ENCODE results near the gene DVL2. TPM values are rescaled to one million over a fixed set of nuclear protein-coding genes. Genes with fewer than 3 reads are reported as not detected.

DVL2 gene
- total and polyA plus RNA-seq, 2 of the 13 experiments (the other 11 are each of a cell fraction or from before 2014, with no cell fraction given), result 5.7 to 38.2 TPM

DNA sequence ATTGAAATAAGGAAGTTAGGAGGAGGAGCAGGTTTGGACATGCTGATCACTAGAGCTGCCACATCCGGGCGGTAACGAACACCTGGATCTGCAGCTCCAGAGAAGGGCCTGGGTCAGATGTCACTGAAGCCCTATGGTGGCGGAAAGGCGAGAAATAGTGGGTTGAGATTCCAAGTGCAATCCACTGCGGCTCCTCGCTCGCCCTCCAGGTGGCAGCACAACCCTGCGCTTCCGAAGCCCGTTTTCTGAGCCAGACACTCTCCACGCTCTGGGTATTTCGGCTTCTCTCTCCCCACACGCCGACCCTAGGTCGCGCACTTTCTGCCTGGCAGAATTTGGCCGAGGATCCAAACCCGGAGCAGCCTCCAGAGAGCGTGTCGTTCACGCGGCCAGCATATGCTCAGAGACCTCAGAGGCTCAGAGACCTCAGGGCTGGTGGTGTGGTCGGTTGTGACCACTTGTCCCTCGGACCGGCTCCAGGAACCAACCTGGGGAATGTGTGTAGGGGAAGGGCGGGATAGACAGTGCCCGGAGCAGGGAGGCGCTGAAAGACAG is 46.3 kb upstream of the DVL2 start (continued):
- TF ChIP-seq, protein P1, sequence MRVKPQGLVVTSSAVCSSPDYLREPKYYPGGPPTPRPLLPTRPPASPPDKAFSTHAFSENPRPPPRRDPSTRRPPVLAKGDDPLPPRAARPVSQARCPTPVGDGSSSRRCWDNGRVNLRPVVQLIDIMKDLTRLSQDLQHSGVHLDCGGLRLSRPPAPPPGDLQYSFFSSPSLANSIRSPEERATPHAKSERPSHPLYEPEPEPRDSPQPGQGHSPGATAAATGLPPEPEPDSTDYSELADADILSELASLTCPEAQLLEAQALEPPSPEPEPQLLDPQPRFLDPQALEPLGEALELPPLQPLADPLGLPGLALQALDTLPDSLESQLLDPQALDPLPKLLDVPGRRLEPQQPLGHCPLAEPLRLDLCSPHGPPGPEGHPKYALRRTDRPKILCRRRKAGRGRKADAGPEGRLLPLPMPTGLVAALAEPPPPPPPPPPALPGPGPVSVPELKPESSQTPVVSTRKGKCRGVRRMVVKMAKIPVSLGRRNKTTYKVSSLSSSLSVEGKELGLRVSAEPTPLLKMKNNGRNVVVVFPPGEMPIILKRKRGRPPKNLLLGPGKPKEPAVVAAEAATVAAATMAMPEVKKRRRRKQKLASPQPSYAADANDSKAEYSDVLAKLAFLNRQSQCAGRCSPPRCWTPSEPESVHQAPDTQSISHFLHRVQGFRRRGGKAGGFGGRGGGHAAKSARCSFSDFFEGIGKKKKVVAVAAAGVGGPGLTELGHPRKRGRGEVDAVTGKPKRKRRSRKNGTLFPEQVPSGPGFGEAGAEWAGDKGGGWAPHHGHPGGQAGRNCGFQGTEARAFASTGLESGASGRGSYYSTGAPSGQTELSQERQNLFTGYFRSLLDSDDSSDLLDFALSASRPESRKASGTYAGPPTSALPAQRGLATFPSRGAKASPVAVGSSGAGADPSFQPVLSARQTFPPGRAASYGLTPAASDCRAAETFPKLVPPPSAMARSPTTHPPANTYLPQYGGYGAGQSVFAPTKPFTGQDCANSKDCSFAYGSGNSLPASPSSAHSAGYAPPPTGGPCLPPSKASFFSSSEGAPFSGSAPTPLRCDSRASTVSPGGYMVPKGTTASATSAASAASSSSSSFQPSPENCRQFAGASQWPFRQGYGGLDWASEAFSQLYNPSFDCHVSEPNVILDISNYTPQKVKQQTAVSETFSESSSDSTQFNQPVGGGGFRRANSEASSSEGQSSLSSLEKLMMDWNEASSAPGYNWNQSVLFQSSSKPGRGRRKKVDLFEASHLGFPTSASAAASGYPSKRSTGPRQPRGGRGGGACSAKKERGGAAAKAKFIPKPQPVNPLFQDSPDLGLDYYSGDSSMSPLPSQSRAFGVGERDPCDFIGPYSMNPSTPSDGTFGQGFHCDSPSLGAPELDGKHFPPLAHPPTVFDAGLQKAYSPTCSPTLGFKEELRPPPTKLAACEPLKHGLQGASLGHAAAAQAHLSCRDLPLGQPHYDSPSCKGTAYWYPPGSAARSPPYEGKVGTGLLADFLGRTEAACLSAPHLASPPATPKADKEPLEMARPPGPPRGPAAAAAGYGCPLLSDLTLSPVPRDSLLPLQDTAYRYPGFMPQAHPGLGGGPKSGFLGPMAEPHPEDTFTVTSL (CRISPR knock-in tag; IDR thresholded peaks at IDR 0.05; ENCODE audit: borderline replicate concordance), result no peak
- TF ChIP-seq, protein P2, sequence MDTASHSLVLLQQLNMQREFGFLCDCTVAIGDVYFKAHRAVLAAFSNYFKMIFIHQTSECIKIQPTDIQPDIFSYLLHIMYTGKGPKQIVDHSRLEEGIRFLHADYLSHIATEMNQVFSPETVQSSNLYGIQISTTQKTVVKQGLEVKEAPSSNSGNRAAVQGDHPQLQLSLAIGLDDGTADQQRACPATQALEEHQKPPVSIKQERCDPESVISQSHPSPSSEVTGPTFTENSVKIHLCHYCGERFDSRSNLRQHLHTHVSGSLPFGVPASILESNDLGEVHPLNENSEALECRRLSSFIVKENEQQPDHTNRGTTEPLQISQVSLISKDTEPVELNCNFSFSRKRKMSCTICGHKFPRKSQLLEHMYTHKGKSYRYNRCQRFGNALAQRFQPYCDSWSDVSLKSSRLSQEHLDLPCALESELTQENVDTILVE (CRISPR knock-in tag; IDR thresholded peaks at IDR 0.05), result peak; percentile 71; the same call in 1 of the 2 replicates
- TF ChIP-seq PAF1 (CRISPR knock-in tag; IDR thresholded peaks at IDR 0.05), result no peak
- TF ChIP-seq ZNF10 (CRISPR knock-in tag; IDR thresholded peaks at IDR 0.05; ENCODE audit: borderline replicate concordance, low read depth), result no peak
- no peak for TF ChIP-seq ZNF3 (CRISPR knock-in tag; IDR thresholded peaks at IDR 0.05)
- peak; percentile 72 for TF ChIP-seq ERF (CRISPR knock-in tag; IDR thresholded peaks at IDR 0.05)
- TF ChIP-seq REPIN1 (CRISPR knock-in tag; IDR thresholded peaks at IDR 0.05; ENCODE audit: borderline replicate concordance, low read depth), result peak; percentile 92
- TF ChIP-seq, protein P3, sequence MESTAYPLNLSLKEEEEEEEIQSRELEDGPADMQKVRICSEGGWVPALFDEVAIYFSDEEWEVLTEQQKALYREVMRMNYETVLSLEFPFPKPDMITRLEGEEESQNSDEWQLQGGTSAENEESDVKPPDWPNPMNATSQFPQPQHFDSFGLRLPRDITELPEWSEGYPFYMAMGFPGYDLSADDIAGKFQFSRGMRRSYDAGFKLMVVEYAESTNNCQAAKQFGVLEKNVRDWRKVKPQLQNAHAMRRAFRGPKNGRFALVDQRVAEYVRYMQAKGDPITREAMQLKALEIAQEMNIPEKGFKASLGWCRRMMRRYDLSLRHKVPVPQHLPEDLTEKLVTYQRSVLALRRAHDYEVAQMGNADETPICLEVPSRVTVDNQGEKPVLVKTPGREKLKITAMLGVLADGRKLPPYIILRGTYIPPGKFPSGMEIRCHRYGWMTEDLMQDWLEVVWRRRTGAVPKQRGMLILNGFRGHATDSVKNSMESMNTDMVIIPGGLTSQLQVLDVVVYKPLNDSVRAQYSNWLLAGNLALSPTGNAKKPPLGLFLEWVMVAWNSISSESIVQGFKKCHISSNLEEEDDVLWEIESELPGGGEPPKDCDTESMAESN (CRISPR knock-in tag; conservative IDR thresholded peaks at IDR 0.05), result peak; percentile 80; the same call in 1 of the 2 replicates
- TF ChIP-seq GABPB1 (CRISPR knock-in tag; IDR thresholded peaks at IDR 0.05), result peak; percentile 42; the same call in 1 of the 2 replicates
- TF ChIP-seq BORCS8-MEF2B (CRISPR knock-in tag; IDR thresholded peaks at IDR 0.05), result peak; percentile 52; the same call in 1 of the 2 replicates
- TF ChIP-seq KAT8 (CRISPR knock-in tag; IDR thresholded peaks at IDR 0.05), result peak; percentile 52; the same call in 1 of the 2 replicates
- no peak for TF ChIP-seq IRF1 (CRISPR knock-in tag; IDR thresholded peaks at IDR 0.05; ENCODE audit: low read depth)
- no peak for TF ChIP-seq ATM (IDR thresholded peaks at IDR 0.05; ENCODE audit: borderline replicate concordance)
- TF ChIP-seq, protein P4, sequence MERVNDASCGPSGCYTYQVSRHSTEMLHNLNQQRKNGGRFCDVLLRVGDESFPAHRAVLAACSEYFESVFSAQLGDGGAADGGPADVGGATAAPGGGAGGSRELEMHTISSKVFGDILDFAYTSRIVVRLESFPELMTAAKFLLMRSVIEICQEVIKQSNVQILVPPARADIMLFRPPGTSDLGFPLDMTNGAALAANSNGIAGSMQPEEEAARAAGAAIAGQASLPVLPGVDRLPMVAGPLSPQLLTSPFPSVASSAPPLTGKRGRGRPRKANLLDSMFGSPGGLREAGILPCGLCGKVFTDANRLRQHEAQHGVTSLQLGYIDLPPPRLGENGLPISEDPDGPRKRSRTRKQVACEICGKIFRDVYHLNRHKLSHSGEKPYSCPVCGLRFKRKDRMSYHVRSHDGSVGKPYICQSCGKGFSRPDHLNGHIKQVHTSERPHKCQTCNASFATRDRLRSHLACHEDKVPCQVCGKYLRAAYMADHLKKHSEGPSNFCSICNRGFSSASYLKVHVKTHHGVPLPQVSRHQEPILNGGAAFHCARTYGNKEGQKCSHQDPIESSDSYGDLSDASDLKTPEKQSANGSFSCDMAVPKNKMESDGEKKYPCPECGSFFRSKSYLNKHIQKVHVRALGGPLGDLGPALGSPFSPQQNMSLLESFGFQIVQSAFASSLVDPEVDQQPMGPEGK (CRISPR knock-in tag; IDR thresholded peaks at IDR 0.05), result 0 out of 2 replicates have a peak, but pooled peaks have one; percentile 20
- TF ChIP-seq, protein P5, sequence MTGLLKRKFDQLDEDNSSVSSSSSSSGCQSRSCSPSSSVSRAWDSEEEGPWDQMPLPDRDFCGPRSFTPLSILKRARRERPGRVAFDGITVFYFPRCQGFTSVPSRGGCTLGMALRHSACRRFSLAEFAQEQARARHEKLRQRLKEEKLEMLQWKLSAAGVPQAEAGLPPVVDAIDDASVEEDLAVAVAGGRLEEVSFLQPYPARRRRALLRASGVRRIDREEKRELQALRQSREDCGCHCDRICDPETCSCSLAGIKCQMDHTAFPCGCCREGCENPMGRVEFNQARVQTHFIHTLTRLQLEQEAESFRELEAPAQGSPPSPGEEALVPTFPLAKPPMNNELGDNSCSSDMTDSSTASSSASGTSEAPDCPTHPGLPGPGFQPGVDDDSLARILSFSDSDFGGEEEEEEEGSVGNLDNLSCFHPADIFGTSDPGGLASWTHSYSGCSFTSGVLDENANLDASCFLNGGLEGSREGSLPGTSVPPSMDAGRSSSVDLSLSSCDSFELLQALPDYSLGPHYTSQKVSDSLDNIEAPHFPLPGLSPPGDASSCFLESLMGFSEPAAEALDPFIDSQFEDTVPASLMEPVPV (CRISPR knock-in tag; IDR thresholded peaks at IDR 0.05), result peak; percentile 66; the same call in 1 of the 2 replicates
- TF ChIP-seq BCL6 (CRISPR knock-in tag; IDR thresholded peaks at IDR 0.05), result 0 out of 2 replicates have a peak, but pooled peaks have one; percentile 7

Data from HepG2 (cell line).